ENCODE measurements around the gene RFESD.

DNA sequence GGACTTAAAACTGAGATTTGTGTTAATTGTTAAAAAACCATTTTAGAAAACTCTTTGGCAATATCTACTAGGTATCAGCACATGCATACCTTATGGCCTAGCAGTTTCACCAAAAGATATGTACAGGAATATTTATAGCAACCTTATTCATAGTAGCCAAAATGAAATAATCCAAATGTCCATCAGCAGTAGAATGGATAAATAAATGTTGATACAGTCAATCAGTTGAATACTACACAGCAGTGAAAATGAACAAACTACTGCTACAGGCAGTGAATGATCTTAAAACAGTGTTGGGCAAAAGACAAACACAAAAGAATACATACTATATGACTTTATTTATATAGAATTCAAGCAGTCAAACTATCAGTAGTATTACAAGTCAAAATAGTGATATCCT lies 16.4 kb downstream of the RFESD start:
- TF ChIP-seq CTCF (IDR thresholded peaks at IDR 0.05) (no peak), POLR2A (IDR thresholded peaks at IDR 0.05) (no peak), EP300 (IDR thresholded peaks at IDR 0.05) (no peak)
